Fibroblast of lung (primary cell): ENCODE data around the gene MAPK8IP1.

Source experiments
- EZH2 ChIP-seq: IDR thresholded peaks from 2 replicates; pipeline ENCODE4 v1.5.1; 2012; ENCODE audit warnings: low read length, control low read depth, mild to moderate bottlenecking; ENCODE audit errors: missing control alignments
- TF ChIP-seq, protein P1 (sequence below), 2 donors: IDR thresholded peaks in 1 of 2; conservative IDR thresholded peaks in 1 of 2; 1 replicate in 1 of 2; 2 replicates in 1 of 2; pipeline ENCODE4 v1.5.1; 2011 to 2012; ENCODE audit warnings: low read length in 2 of 2, control low read depth in 1 of 2, inconsistent platforms in 1 of 2, low read depth in 1 of 2, mild to moderate bottlenecking in 1 of 2

- TF ChIP-seq, protein P1, sequence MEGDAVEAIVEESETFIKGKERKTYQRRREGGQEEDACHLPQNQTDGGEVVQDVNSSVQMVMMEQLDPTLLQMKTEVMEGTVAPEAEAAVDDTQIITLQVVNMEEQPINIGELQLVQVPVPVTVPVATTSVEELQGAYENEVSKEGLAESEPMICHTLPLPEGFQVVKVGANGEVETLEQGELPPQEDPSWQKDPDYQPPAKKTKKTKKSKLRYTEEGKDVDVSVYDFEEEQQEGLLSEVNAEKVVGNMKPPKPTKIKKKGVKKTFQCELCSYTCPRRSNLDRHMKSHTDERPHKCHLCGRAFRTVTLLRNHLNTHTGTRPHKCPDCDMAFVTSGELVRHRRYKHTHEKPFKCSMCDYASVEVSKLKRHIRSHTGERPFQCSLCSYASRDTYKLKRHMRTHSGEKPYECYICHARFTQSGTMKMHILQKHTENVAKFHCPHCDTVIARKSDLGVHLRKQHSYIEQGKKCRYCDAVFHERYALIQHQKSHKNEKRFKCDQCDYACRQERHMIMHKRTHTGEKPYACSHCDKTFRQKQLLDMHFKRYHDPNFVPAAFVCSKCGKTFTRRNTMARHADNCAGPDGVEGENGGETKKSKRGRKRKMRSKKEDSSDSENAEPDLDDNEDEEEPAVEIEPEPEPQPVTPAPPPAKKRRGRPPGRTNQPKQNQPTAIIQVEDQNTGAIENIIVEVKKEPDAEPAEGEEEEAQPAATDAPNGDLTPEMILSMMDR (conservative IDR thresholded peaks at IDR 0.05 in 1 of 2, IDR thresholded peaks at IDR 0.05 in 1 of 2; ENCODE audit: low read depth in 1 of 2, low read length in 2 of 2), result no peak
- TF ChIP-seq EZH2, result no peak
Measured at GRCh38 chr11:45918331-45918941, 33.0 kb downstream of the MAPK8IP1 start.
